HepG2 (cell line): ENCODE results near the gene ZNF419.

ENCODE experiments used
- BCLAF1 ChIP-seq: fragments of 450-650 bp; IDR thresholded peaks from 2 replicates; pipeline ENCODE4 v1.6.1; 2017; ENCODE audit warnings: mild to moderate bottlenecking
- CBFB ChIP-seq: sonication (generic); formaldehyde crosslinking; IDR thresholded peaks from 2 replicates; pipeline ENCODE4 v1.4.0; 2020; ENCODE audit warnings: missing genetic modification reagents
- REST ChIP-seq, 2 experiments: IDR thresholded peaks; 2 replicates each; pipeline ENCODE4 v1.6.1; 2011 to 2012; ENCODE audit warnings: low read length in 2 of 2, borderline replicate concordance in 1 of 2, low read depth in 1 of 2, mild to moderate bottlenecking in 1 of 2, moderate library complexity in 1 of 2
- ZNF670 ChIP-seq: sonication (generic); formaldehyde crosslinking; IDR thresholded peaks from 2 replicates; pipeline ENCODE4 v1.8.0; 2022; ENCODE audit warnings: mild to moderate bottlenecking, missing genetic modification reagents, borderline replicate concordance

- TF ChIP-seq REST (IDR thresholded peaks at IDR 0.05; ENCODE audit: borderline replicate concordance in 1 of 2, low read depth in 1 of 2, low read length in 2 of 2) (no peak), ZNF670 (CRISPR knock-in tag) (0 out of 2 replicates have a peak, but pooled peaks have one; percentile 67), BCLAF1 (no peak), CBFB (0 out of 2 replicates have a peak, but pooled peaks have one; percentile 28)
Observed at GRCh38 chr19:57477191-57478008, 10.2 kb upstream of the ZNF419 start, which contains the start of gene ZNF772.
